ENCODE results near the gene TANC1.

DNA sequence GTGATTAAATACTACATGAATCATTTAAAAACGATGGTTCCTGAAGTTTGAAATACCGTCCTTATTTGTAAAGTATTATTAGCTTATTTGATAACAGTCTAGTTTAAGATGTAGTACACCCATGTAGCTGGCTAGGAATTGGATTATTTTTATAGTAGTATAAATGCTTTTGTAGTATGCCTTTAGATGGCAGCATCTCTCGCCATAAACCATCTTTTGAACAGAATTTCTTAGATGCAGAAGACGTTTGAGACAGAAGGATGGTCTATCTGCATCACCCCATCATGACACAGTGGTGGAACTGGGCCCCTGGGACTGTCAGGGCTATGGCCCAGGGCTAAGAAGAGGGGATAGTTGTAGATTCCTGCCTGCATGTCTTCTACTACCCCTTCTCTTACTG, 165.4 kb downstream of the TANC1 start:
- TF ChIP-seq POLR2A (IDR thresholded peaks at IDR 0.05; ENCODE audit: low read depth, low read length) (no peak), POLR2AphosphoS5 (IDR thresholded peaks at IDR 0.05; ENCODE audit: insufficient read depth, low read depth, low read length) (no peak)
